SK-N-SH (cell line): Measurements from ENCODE around the gene C1orf174. TPM values are rescaled to one million over a fixed set of nuclear protein-coding genes. Genes with fewer than 3 reads are reported as not detected.

Source experiments
- CTCF ChIA-PET: fragments of 300-600, 350-600 bp; formaldehyde crosslinking; extraction: SDS; loops from one replicate; lab custom pipeline; 2021; lab: Yijun Ruan, JAX
- POLR2A ChIA-PET: fragments of 350-600 bp; sonication (Branson Sonifier 250); formaldehyde crosslinking; extraction: SDS; loops from one replicate; lab custom pipeline; 2020; ENCODE audit warnings: antibody characterized with exemption, inconsistent platforms; lab: Yijun Ruan, JAX
- DNase-seq: peaks from one replicate; pipeline ENCODE4 v3.0.0; 2012
- H2AFZ ChIP-seq: fragments of 200-600 bp; sonication (generic); 2 replicates; pipeline ENCODE4 v1.8.1; 2016; ENCODE audit warnings: antibody characterized with exemption, mild to moderate bottlenecking, low read depth
- H3F3A ChIP-seq: fragments of 200-600 bp; sonication (generic); replicated peaks from 2 replicates; pipeline ENCODE3; 2016; ENCODE audit warnings: antibody characterized with exemption, mild to moderate bottlenecking; ENCODE audit not compliant: insufficient read depth
- H3K27ac ChIP-seq, 2 experiments: fragments of 200-500 bp in 1 of 2; fragments of 200-600 bp in 1 of 2; sonication (Bioruptor generic) in 1 of 2; sonication (generic), shearing (Covaris generic) in 1 of 2; 2 replicates each; pipeline versions ENCODE4 v1.5.1 to v1.6.1; 2014 to 2016; ENCODE audit warnings: low read depth in 2 of 2, inconsistent platforms in 1 of 2, low read length in 1 of 2, mild to moderate bottlenecking in 1 of 2, mixed read lengths in 1 of 2
- H3K27me3 ChIP-seq: fragments of 200-600 bp; sonication (generic), shearing (Covaris generic); 2 replicates; pipeline ENCODE4 v1.6.1; 2016; ENCODE audit warnings: mixed run types; ENCODE audit not compliant: insufficient read depth
- H3K36me3 ChIP-seq, 2 experiments: fragments of 200-500 bp in 1 of 2; fragments of 200-600 bp in 1 of 2; sonication (Bioruptor generic) in 1 of 2; sonication (generic) in 1 of 2; replicated peaks in 1 of 2; 2 replicates each; pipeline versions ENCODE3 to v1.5.1; 2014 to 2016; ENCODE audit warnings: low read length in 1 of 2, mild to moderate bottlenecking in 1 of 2; ENCODE audit not compliant: insufficient read depth in 2 of 2, control insufficient read depth in 1 of 2
- H3K4me1 ChIP-seq, 2 experiments: fragments of 200-500 bp in 1 of 2; fragments of 200-600 bp in 1 of 2; sonication (Bioruptor generic) in 1 of 2; sonication (generic), shearing (Covaris generic) in 1 of 2; 2 replicates each; pipeline versions ENCODE4 v1.5.1 to v1.6.1; 2014 to 2016; ENCODE audit warnings: low read depth in 1 of 2, low read length in 1 of 2, mixed run types in 1 of 2; ENCODE audit not compliant: insufficient read depth in 2 of 2, control insufficient read depth in 1 of 2
- H3K4me2 ChIP-seq: fragments of 200-600 bp; sonication (generic), shearing (Covaris generic); 2 replicates; pipeline ENCODE4 v1.6.1; 2017; ENCODE audit warnings: mixed run types
- H3K4me3 ChIP-seq, 2 experiments: fragments of 200-500 bp in 1 of 2; fragments of 200-600 bp in 1 of 2; sonication (Bioruptor generic) in 1 of 2; sonication (generic), shearing (Covaris generic) in 1 of 2; 2 replicates each; pipeline versions ENCODE4 v1.5.1 to v1.8.1; 2014 to 2016; ENCODE audit warnings: low read depth in 2 of 2, inconsistent platforms in 1 of 2, low read length in 1 of 2, mild to moderate bottlenecking in 1 of 2, mixed read lengths in 1 of 2, moderate library complexity in 1 of 2
- H3K79me2 ChIP-seq: fragments of 200-600 bp; sonication (generic); 2 replicates; pipeline ENCODE4 v1.8.1; 2017; ENCODE audit warnings: mild to moderate bottlenecking; ENCODE audit not compliant: insufficient read depth
- H3K9ac ChIP-seq: fragments of 200-600 bp; sonication (generic); 2 replicates; pipeline ENCODE4 v1.6.1; 2017; ENCODE audit warnings: mixed run types
- H3K9me2 ChIP-seq: fragments of 200-600 bp; sonication (generic); 2 replicates; pipeline ENCODE4 v1.6.1; 2017; ENCODE audit warnings: mixed run types
- H3K9me3 ChIP-seq: fragments of 200-600 bp; sonication (generic); 2 replicates; pipeline ENCODE4 v1.6.1; 2017; ENCODE audit warnings: mixed run types, mild to moderate bottlenecking, moderate library complexity
- H4K20me1 ChIP-seq: fragments of 200-600 bp; sonication (generic); 2 replicates; pipeline ENCODE4 v1.6.1; 2017; ENCODE audit warnings: mild to moderate bottlenecking, mixed run types; ENCODE audit not compliant: insufficient read depth
- ELF1 ChIP-seq: IDR thresholded peaks from 2 replicates; pipeline ENCODE4 v1.4.0; 2012
- EP300 ChIP-seq, 2 experiments: IDR thresholded peaks; 2 replicates each; pipeline versions ENCODE4 v1.4.0 to v1.6.1; 2012; ENCODE audit warnings: borderline replicate concordance in 1 of 2, low read depth in 1 of 2, low read length in 1 of 2
- FOXM1 ChIP-seq: IDR thresholded peaks from 2 replicates; pipeline ENCODE4 v1.4.0; 2012; ENCODE audit warnings: low read depth, mild to moderate bottlenecking
- GABPA ChIP-seq: IDR thresholded peaks from 2 replicates; pipeline ENCODE4 v1.4.0; 2012; ENCODE audit warnings: low read depth, mild to moderate bottlenecking
- GATA2 ChIP-seq: sonication (generic); formaldehyde crosslinking; IDR thresholded peaks from 2 replicates; pipeline ENCODE4 v1.5.0; 2020; ENCODE audit warnings: mild to moderate bottlenecking, missing genetic modification reagents
- NFIC ChIP-seq: IDR thresholded peaks from 2 replicates; pipeline ENCODE4 v1.4.0; 2012; ENCODE audit warnings: borderline replicate concordance
- POLR2AphosphoS5 ChIP-seq: IDR thresholded peaks from 2 replicates; pipeline ENCODE4 v1.6.1; 2012; ENCODE audit warnings: low read depth, low read length
- RAD21 ChIP-seq: IDR thresholded peaks from 2 replicates; pipeline ENCODE4 v1.6.1; 2012; ENCODE audit warnings: mild to moderate bottlenecking, low read length
- RFX5 ChIP-seq: IDR thresholded peaks from 2 replicates; pipeline ENCODE4 v1.6.1; 2012; ENCODE audit warnings: mild to moderate bottlenecking, improper control_type of control experiment, low read length
- RXRA ChIP-seq: IDR thresholded peaks from 2 replicates; pipeline ENCODE4 v1.4.0; 2012; ENCODE audit warnings: low read depth, mild to moderate bottlenecking, borderline replicate concordance
- SMC3 ChIP-seq: IDR thresholded peaks from 2 replicates; pipeline ENCODE4 v1.6.1; 2012; ENCODE audit warnings: low read depth, low read length, improper control_type of control experiment
- WGBS: methylation state at CpG from one replicate; pipeline ENCODE4 v1.1.6; 2017; ENCODE audit warnings: low lambda C conversion rate; 5-methylcytosine and 5-hydroxymethylcytosine counted together
- polyA plus RNA-seq, 3 experiments: library from polyadenylated mRNA; depleted of rRNA; stranded (reverse); fragments of >200 nt; gene quantifications; 2 replicates each; pipeline ENCODE4 v1.2.3, GENCODE V29; 2012
- TF ChIP-seq, protein P1 (sequence below): IDR thresholded peaks from 2 replicates; pipeline ENCODE4 v1.4.0; 2012; ENCODE audit warnings: low read depth, borderline replicate concordance
- TF ChIP-seq, protein P2 (sequence below): IDR thresholded peaks from 2 replicates; pipeline ENCODE4 v1.6.1; 2012; ENCODE audit warnings: mild to moderate bottlenecking, low read depth, low read length, moderate library complexity
- TF ChIP-seq, protein P3 (sequence below): IDR thresholded peaks from 2 replicates; pipeline ENCODE4; 2012

The C1orf174 gene
- polyA plus RNA-seq, 1 of the 3 experiments (the other 2 are of a cell fraction) = 21.4 TPM

DNA sequence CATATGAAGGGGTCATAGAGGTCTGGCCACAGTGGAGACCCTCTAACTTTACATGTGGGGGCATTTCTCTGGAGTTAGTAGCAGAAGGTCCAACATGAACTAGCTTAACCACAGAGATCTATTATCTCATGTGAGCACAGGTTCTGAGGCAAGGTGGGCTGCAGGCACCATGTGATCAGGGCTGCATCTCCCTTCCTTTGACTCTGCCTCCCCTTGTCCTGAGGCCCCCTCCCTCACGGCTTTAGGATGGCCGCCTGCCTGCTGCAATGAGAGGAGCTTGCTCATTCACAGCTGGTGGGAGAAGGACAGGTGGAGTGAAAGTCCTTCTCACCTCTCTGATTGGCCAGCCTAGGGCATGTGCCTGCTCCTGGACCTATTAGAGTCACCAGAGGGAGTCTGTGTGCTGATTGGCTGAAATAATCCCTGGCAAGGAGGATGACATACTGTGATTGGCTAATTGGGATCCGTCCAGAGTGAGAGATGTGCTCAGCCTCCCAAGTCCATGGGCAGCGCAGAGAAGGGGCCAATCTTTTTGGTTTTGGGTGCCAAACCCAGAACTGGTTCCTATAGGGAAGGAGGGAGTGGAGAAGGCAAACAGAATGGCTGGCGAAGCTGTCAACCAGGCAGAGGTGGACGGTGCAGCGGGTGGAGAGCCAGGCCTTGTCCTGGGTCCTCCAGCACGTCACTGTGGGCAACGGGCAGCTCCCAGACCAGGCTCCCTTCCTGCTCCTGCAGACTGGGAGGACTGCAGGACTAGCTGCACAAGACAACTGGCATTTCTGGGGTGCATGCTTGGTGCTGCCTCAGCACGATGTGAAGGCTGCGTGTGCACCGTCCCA is 39.4 kb upstream of the C1orf174 start:
- Histone ChIP-seq H3K9me3 (no peaks in the 10 kb centered on the region), H3K36me3 (no peaks in the 10 kb centered on the region), H4K20me1 (no peaks in the 10 kb centered on the region), H2AFZ (no peak overlapping the region), H3K27me3 (no peaks in the 10 kb centered on the region), H3F3A (no peaks in the 10 kb centered on the region), H3K27ac (no peak overlapping the region), H3K79me2 (no peaks in the 10 kb centered on the region), H3K9ac (no peak overlapping the region), H3K4me3 (no peak overlapping the region), H3K9me2 (no peaks in the 10 kb centered on the region), H3K4me2 (no peak overlapping the region), H3K4me1 (no peaks in the 10 kb centered on the region; a peak in 1 of 4 replicates)
- ChIA-PET POLR2A (no interaction called here), CTCF (interaction anchor here (0.6 to 1.1 kb wide), 4 partner anchors 17 to 213 kb away, joined by 3 to 4 read pairs (median 4); no protein-coding TSS in a partner anchor)
- TF ChIP-seq, protein P1, sequence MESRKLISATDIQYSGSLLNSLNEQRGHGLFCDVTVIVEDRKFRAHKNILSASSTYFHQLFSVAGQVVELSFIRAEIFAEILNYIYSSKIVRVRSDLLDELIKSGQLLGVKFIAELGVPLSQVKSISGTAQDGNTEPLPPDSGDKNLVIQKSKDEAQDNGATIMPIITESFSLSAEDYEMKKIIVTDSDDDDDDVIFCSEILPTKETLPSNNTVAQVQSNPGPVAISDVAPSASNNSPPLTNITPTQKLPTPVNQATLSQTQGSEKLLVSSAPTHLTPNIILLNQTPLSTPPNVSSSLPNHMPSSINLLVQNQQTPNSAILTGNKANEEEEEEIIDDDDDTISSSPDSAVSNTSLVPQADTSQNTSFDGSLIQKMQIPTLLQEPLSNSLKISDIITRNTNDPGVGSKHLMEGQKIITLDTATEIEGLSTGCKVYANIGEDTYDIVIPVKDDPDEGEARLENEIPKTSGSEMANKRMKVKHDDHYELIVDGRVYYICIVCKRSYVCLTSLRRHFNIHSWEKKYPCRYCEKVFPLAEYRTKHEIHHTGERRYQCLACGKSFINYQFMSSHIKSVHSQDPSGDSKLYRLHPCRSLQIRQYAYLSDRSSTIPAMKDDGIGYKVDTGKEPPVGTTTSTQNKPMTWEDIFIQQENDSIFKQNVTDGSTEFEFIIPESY = no peak
- TF ChIP-seq POLR2AphosphoS5 = no peak
- TF ChIP-seq RFX5 = no peak
- TF ChIP-seq RAD21 = no peak
- TF ChIP-seq GABPA = no peak
- TF ChIP-seq, protein P2, sequence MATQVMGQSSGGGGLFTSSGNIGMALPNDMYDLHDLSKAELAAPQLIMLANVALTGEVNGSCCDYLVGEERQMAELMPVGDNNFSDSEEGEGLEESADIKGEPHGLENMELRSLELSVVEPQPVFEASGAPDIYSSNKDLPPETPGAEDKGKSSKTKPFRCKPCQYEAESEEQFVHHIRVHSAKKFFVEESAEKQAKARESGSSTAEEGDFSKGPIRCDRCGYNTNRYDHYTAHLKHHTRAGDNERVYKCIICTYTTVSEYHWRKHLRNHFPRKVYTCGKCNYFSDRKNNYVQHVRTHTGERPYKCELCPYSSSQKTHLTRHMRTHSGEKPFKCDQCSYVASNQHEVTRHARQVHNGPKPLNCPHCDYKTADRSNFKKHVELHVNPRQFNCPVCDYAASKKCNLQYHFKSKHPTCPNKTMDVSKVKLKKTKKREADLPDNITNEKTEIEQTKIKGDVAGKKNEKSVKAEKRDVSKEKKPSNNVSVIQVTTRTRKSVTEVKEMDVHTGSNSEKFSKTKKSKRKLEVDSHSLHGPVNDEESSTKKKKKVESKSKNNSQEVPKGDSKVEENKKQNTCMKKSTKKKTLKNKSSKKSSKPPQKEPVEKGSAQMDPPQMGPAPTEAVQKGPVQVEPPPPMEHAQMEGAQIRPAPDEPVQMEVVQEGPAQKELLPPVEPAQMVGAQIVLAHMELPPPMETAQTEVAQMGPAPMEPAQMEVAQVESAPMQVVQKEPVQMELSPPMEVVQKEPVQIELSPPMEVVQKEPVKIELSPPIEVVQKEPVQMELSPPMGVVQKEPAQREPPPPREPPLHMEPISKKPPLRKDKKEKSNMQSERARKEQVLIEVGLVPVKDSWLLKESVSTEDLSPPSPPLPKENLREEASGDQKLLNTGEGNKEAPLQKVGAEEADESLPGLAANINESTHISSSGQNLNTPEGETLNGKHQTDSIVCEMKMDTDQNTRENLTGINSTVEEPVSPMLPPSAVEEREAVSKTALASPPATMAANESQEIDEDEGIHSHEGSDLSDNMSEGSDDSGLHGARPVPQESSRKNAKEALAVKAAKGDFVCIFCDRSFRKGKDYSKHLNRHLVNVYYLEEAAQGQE = no peak
- 37% methylated on average over 9 of the region's 12 CpGs for WGBS
- no peak for DNase-seq

DNA sequence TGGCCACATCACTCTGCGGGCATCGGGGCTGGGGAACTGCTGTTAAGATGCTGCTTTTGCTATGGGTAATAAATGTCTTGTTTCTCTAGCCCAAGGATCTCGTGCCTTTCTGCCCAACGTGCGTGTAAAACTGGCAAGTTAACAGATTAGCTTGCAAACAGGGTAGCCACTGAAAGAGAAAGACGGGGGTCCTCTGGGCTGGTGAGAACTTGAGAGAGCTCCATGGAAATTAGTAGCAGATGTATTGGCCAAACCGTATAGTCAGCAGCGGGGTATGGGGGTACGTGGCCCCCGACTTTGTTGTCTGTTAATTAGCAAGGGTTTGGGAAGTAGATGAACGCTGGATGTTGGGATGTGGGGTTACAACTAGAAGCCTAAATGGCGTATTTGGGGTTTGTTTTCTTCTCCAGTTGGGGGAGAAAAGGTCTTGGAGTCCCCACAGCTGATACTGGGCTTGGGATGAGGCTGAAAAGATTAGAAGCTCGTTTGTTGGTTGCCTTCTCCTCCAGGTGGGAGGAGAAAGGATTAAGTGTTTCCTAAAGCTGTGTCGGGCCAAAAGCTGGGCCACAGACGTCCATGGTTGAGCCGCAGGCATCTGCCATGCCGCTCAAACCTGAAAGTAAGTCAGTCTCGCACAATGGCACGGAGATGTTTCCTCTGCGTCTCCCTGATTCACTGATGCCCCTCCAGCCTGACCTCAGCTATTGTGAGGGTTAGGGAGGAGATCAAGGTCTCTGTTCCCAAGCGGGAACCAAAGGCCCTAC is 32.3 kb upstream of the C1orf174 start:
- WGBS = 30% methylated on average over 16 of the region's 21 CpGs
- no peaks in the 10 kb centered on the region for H3K79me2 ChIP-seq
- H2AFZ ChIP-seq = no peak overlapping the region
- H3K4me2 ChIP-seq = no peak overlapping the region
- no peak for DNase-seq
- no peaks in the 10 kb centered on the region for H3K9me3 ChIP-seq
- no peaks in the 10 kb centered on the region for H3K9me2 ChIP-seq
- H3F3A ChIP-seq = no peaks in the 10 kb centered on the region
- no peaks in the 10 kb centered on the region for H3K4me1 ChIP-seq
- H3K27me3 ChIP-seq = no peaks in the 10 kb centered on the region
- no peak overlapping the region for H3K9ac ChIP-seq
- ChIA-PET CTCF (no interaction called here), POLR2A (no interaction called here)
- no peak overlapping the region for H3K4me3 ChIP-seq
- H4K20me1 ChIP-seq = no peaks in the 10 kb centered on the region
- H3K27ac ChIP-seq = no peak overlapping the region
- H3K36me3 ChIP-seq = no peaks in the 10 kb centered on the region
- TF ChIP-seq, protein P2 = no peak
- TF ChIP-seq EP300 (IDR thresholded peaks at IDR 0.05; ENCODE audit: borderline replicate concordance in 1 of 2, low read depth in 1 of 2, low read length in 1 of 2) (no peak), POLR2AphosphoS5 (no peak), RFX5 (no peak), FOXM1 (no peak), GATA2 (CRISPR knock-in tag) (no peak), SMC3 (no peak), ELF1 (no peak), RXRA (no peak), NFIC (no peak)
- TF ChIP-seq, protein P3, sequence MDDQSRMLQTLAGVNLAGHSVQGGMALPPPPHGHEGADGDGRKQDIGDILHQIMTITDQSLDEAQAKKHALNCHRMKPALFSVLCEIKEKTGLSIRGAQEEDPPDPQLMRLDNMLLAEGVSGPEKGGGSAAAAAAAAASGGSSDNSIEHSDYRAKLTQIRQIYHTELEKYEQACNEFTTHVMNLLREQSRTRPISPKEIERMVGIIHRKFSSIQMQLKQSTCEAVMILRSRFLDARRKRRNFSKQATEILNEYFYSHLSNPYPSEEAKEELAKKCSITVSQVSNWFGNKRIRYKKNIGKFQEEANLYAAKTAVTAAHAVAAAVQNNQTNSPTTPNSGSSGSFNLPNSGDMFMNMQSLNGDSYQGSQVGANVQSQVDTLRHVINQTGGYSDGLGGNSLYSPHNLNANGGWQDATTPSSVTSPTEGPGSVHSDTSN = no peak
